Measurements from ENCODE around the gene AGBL4.

Gene AGBL4

DNA sequence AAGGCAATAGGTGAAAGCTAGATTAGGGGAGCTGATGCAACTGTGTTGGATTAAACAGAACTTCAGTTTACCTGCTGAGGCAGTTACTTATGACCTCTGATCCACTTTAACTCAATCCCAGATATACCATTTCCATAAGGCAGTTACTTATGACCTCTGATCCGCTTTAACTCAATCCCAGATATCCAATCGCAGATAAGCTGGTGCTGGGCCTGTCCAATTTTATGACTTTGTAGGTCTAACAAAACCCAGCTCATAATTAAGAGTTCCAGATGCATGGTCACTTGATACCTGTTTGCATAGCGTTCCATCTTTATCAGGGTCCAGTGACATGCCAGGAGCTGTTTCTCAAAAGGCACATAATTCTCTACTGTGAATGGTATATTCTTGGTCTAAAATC, 396.0 kb downstream of the AGBL4 start:
- DNase-seq (ENCODE audit: extremely low read depth, low read depth), result no peak
- no peak overlapping the region for H3K4me3 ChIP-seq (replicated peaks; ENCODE audit: low read depth, low read length)
- TF ChIP-seq, protein P1, sequence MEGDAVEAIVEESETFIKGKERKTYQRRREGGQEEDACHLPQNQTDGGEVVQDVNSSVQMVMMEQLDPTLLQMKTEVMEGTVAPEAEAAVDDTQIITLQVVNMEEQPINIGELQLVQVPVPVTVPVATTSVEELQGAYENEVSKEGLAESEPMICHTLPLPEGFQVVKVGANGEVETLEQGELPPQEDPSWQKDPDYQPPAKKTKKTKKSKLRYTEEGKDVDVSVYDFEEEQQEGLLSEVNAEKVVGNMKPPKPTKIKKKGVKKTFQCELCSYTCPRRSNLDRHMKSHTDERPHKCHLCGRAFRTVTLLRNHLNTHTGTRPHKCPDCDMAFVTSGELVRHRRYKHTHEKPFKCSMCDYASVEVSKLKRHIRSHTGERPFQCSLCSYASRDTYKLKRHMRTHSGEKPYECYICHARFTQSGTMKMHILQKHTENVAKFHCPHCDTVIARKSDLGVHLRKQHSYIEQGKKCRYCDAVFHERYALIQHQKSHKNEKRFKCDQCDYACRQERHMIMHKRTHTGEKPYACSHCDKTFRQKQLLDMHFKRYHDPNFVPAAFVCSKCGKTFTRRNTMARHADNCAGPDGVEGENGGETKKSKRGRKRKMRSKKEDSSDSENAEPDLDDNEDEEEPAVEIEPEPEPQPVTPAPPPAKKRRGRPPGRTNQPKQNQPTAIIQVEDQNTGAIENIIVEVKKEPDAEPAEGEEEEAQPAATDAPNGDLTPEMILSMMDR (IDR thresholded peaks at IDR 0.05; ENCODE audit: low read depth, low read length, missing control alignments), result no peak

GRCh38 chr1:49626472-49626871, 397.3 kb downstream of the AGBL4 start:
- no peak for DNase-seq (ENCODE audit: extremely low read depth, low read depth)
- TF ChIP-seq, protein P1 (IDR thresholded peaks at IDR 0.05; ENCODE audit: low read depth, low read length, missing control alignments), result no peak
- H3K4me3 ChIP-seq (replicated peaks; ENCODE audit: low read depth, low read length), result no peak overlapping the region

GRCh38 chr1:49622877-49623276, 400.9 kb downstream of the AGBL4 start:
- DNase-seq (ENCODE audit: extremely low read depth, low read depth), result no peak
- TF ChIP-seq, protein P1 (IDR thresholded peaks at IDR 0.05; ENCODE audit: low read depth, low read length, missing control alignments), result no peak
- H3K4me3 ChIP-seq (replicated peaks; ENCODE audit: low read depth, low read length), result no peak overlapping the region

DNA sequence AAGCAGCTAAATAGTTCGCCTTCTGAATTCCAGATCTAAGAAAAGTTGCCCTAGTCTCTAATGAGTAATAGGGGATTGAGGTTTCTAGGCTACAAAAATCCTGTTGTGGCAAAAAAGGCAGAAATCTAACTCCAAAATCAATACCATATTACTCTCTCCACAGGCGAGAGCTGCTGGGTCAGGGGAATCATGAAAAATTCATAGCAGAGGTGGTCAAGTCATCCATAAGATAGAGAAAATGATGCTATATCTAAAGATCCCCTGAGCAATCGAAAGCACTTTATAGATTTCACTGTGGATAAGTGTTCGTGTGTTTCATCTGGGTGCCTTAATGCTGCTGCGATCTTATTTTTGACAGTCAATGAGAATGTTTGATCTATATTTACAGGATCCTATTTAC, 417.7 kb downstream of the AGBL4 start:
- TF ChIP-seq, protein P1 (IDR thresholded peaks at IDR 0.05; ENCODE audit: low read depth, low read length, missing control alignments), result no peak
- no peak for DNase-seq (ENCODE audit: extremely low read depth, low read depth)
- H3K4me3 ChIP-seq (replicated peaks; ENCODE audit: low read depth, low read length), result no peak overlapping the region

DNA sequence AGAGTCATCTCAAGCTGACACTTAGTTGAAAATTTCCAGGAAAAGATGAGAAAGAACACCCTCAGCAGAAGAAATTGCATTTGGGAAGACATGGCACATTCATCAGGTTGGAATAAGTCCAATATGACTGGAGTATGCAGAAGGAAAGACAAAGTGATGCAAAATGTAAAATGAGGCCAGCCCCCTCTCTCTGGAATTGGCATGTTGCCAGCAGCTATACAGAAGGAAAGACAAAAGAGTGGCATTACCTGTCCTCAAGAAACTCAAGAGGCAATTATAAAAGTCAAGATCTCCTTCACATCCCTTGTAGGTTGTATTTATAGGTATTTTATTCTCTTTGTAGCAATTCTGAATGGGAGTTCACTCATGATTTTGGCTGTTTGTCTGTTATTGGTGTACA, 426.3 kb downstream of the AGBL4 start:
- DNase-seq (ENCODE audit: extremely low read depth, low read depth), result no peak
- TF ChIP-seq, protein P1 (IDR thresholded peaks at IDR 0.05; ENCODE audit: low read depth, low read length, missing control alignments), result no peak
- no peak overlapping the region for H3K4me3 ChIP-seq (replicated peaks; ENCODE audit: low read depth, low read length)

GRCh38 chr1:49576327-49576901, 447.3 kb downstream of the AGBL4 start:
- DNase-seq (ENCODE audit: extremely low read depth, low read depth), result no peak
- TF ChIP-seq, protein P1 (IDR thresholded peaks at IDR 0.05; ENCODE audit: low read depth, low read length, missing control alignments), result no peak
- H3K4me3 ChIP-seq (replicated peaks; ENCODE audit: low read depth, low read length), result no peak overlapping the region

DNA sequence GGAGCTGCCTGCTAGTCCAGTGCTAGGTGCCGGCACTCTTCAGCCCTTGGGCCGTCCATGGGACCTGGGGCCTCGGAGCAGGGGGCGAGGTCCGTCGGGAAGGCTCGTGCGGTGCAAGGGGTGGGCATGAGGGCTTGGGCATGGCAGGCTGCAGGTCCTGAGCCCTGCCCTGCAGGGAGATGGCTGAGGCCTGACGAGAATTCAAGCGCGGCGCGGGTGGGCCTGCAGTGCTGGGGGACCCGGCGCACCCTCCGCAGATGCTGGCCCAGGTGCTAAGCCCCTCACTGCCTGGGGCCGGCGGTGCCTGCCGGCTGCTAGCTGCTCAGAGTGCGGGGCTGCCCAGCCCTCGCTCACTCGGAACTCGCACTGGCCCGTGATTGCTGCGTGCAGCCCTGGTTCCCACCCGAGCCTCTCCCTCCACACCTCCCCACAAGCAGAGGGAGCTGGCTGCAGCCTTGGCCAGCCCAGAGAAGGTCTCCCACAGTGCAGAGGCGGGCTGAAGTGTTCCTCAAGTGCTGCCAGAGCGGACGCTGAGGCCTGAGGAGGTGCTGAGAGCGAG, 467.0 kb downstream of the AGBL4 start:
- TF ChIP-seq, protein P1 (IDR thresholded peaks at IDR 0.05; ENCODE audit: low read depth, low read length, missing control alignments), result no peak
- DNase-seq (ENCODE audit: extremely low read depth, low read depth), result no peak
- H3K4me3 ChIP-seq (replicated peaks; ENCODE audit: low read depth, low read length), result no peak overlapping the region
